ENCODE data around the gene C4orf51. TPM values are rescaled to one million over a fixed set of nuclear protein-coding genes. Genes with fewer than 3 reads are reported as not detected.
"Not testable (repeated sequence)": the region's sequence is repeated elsewhere in the genome, so short reads cannot be mapped to it uniquely, and the experiment has no call there.

The C4orf51 gene
- total RNA-seq, 2 donors from 2014 or later: not detected

DNA sequence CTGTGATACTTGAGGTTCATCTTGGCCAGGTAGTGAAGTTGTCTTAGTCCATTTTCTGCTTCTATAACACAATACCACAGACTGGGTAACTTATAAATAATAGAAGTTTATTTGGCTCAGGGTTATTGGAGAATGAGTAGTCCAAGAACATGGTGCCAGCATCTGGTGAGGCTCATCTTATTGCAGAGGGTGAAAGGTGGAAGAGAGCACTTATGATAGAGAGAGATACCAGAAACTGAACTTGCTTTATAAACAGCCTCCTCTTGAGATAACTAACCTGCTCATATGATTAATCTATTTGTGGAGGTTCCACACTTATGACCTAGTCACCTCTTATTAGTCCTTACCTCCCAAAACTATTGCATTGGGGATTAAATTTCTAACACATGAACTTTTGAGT lies 1.6 kb downstream of the C4orf51 start:
- H3K9me3 ChIP-seq (ENCODE audit: control insufficient read depth, low read length, poor library complexity, severe bottlenecking): no peaks in the 10 kb centered on the region
- peaks cover 28% of the 10 kb centered on the region for H3K27me3 Mint-ChIP-seq
- DNase-seq (no peak), ATAC-seq (no peak)
- H3K36me3 Mint-ChIP-seq (ENCODE audit: low read depth): peaks cover 2% of the 10 kb centered on the region
- H3K4me1 Mint-ChIP-seq: no peaks in the 10 kb centered on the region
- no peak overlapping the region for H3K27ac Mint-ChIP-seq
- H3K4me3 Mint-ChIP-seq: no peak overlapping the region

DNA sequence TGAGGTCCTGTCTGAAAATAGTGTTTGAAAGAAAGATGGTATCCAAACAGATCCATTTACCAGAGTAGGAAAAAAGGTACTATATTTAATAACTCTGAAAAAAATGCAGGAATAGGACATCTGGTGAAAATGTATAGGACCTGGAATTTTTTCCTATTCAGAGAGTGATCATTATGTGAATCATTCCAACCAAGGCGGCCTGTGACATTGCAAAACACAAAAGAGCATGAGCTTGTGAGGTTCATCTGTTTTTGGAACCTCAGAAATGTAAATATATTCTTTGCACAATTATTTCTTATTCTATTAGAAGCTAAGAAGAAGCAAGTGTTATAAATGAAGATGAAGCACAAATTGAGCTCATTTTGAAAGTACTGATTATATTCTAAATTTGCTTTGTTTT lies 2.0 kb downstream of the C4orf51 start:
- Mint-ChIP-seq H3K4me3 (no peak overlapping the region), H3K36me3 (ENCODE audit: low read depth) (peaks cover 2% of the 10 kb centered on the region), H3K4me1 (no peaks in the 10 kb centered on the region), H3K27ac (no peak overlapping the region), H3K27me3 (peaks cover 28% of the 10 kb centered on the region)
- no peak for ATAC-seq
- DNase-seq: no peak
- no peaks in the 10 kb centered on the region for H3K9me3 ChIP-seq (ENCODE audit: control insufficient read depth, low read length, poor library complexity, severe bottlenecking)

DNA sequence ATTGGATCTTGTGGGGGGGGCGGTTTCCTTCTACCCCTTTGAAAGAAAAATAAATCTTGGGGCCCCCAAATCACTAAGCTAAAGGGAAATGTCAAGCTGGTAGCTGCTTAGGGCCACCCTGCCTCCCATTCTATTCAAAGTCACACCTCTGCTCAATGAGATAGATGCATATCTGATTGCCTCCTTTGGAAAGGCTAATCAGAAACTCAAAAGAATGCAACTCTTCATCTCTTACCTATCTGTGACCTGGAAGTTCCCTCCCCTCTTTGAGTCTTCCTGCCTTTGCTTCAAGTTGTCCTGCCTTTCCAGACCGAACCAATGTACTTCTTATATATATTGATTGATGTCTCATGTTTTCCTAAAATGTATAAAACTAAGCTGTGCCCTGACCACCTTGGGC lies 7.0 kb downstream of the C4orf51 start:
- no peak for DNase-seq

DNA sequence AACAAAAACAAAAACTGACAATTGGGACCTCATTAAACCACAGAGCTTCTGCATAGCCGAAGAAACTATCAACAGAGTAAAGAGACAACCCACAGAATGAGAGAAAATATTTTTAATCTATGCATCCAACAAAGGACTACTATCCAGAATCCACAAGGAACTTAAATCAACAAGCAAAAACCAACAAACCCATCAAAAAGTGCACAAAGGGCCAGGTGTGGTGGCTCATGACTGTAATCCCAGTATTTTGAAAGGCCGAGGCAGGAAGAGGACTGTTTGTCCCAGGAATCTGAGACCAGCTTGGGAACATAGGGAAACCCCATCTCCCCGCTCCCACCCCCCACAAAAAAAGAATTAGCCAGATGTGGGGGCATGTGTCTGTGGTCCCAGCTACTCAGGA lies 10.7 kb downstream of the C4orf51 start:
- Mint-ChIP-seq H3K36me3 (ENCODE audit: low read depth) (peaks cover 4% of the 10 kb centered on the region), H3K27ac (no peak overlapping the region), H3K4me1 (no peaks in the 10 kb centered on the region), H3K27me3 (peaks cover 7% of the 10 kb centered on the region), H3K4me3 (no peak overlapping the region)
- H3K9me3 ChIP-seq (ENCODE audit: control insufficient read depth, low read length, poor library complexity, severe bottlenecking): no peaks in the 10 kb centered on the region
- ATAC-seq: no peak
- no peak for DNase-seq

More for the DNA sequence above, 7.0 kb downstream of the C4orf51 start:
- Mint-ChIP-seq H3K4me1 (no peaks in the 10 kb centered on the region), H3K27ac (no peak overlapping the region), H3K4me3 (no peak overlapping the region), H3K27me3 (peaks cover 14% of the 10 kb centered on the region), H3K36me3 (ENCODE audit: low read depth) (peaks cover 4% of the 10 kb centered on the region)
- no peak for ATAC-seq
- no peaks in the 10 kb centered on the region for H3K9me3 ChIP-seq (ENCODE audit: control insufficient read depth, low read length, poor library complexity, severe bottlenecking)

DNA sequence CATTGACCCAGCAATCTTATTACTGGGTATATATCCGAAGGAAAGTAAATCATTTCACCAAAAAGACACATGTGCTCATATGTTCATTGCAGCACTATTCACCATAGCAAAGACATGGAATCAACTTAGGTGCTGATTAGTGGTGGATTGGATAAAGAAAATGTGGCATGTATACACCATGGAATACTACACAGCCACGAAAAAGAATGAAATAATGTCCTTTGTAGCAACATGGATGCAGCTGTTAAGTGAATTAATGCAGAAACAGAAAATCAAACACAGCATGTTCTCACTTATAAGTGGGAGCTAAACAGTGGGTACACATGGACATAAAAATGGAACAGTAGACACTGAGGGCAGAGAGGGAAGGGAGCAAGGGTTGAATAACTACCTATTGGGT lies 11.5 kb downstream of the C4orf51 start:
- H3K4me1 Mint-ChIP-seq; H3K36me3 Mint-ChIP-seq (ENCODE audit: low read depth); DNase-seq; H3K27ac Mint-ChIP-seq; H3K9me3 ChIP-seq (ENCODE audit: control insufficient read depth, low read length, poor library complexity, severe bottlenecking); H3K4me3 Mint-ChIP-seq; H3K27me3 Mint-ChIP-seq; ATAC-seq: not testable (repeated sequence)

DNA sequence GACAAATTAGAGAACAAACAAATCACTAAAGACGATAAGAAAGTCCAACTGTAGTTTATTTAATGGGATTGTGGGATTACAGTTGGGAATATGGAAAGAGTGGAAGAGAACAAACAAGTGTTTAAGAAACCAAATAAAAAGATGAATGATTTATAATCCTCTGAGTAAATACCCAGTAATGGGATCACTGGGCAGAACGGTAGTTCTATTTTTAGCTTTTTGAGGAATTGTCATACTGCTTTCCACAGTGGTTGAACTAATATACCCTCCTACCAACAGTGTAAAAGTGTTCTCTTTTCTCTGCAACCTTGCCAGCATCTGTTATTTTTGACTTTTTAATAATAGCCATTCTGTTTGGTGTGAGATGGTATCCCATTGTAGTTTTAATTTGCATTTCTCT lies 15.0 kb downstream of the C4orf51 start:
- H3K9me3 ChIP-seq (ENCODE audit: control insufficient read depth, low read length, poor library complexity, severe bottlenecking): no peaks in the 10 kb centered on the region
- no peak overlapping the region for H3K27ac Mint-ChIP-seq
- ATAC-seq: no peak

DNA sequence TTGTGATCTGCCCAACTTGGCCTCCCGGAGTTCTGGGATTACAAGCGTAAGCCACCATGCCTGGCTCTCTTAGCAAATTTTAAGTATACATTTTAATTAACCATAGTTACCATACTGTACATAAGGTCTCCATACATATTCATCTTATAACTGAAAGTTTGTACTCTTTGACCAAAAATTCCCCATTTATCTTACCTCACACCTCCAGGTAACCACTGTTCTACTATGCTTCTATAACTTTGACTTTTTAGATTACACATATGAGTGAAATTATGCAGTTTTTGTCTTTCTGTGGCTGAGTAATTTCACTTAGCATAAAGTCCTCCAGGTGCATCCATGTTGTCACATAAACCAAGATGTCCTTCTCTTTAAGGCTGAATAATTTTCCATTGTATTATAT lies 17.4 kb downstream of the C4orf51 start:
- DNase-seq (no peak), ATAC-seq (no peak)
- no peaks in the 10 kb centered on the region for H3K9me3 ChIP-seq (ENCODE audit: control insufficient read depth, low read length, poor library complexity, severe bottlenecking)
- Mint-ChIP-seq H3K4me1 (no peaks in the 10 kb centered on the region), H3K36me3 (ENCODE audit: low read depth) (no peaks in the 10 kb centered on the region), H3K27me3 (peaks cover 16% of the 10 kb centered on the region), H3K4me3 (no peak overlapping the region), H3K27ac (no peak overlapping the region)

More for the DNA sequence above, 15.0 kb downstream of the C4orf51 start:
- Mint-ChIP-seq H3K36me3 (ENCODE audit: low read depth) (peaks cover 2% of the 10 kb centered on the region), H3K4me1 (no peaks in the 10 kb centered on the region), H3K27me3 (peaks cover 5% of the 10 kb centered on the region), H3K4me3 (no peak overlapping the region)
- no peak for DNase-seq

DNA sequence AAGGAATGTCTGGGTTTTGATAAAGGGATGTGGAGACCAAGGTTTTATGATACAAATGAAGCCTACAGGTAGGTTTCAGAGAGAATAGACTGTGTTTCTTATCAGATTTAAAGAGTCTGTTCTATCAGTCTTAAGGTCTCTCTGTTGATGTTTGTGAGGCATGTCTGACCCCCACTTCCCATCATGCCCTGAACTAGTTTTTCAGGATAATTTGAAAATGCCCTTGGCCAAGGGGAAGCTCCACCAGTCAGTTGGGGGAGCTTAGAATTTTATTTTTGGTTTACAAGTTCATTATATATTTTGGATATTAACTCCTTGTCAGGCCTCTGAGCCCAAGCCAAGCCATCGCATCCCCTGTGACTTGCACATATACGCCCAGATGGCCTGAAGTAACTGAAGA lies 18.6 kb downstream of the C4orf51 start:
- DNase-seq (no peak), ATAC-seq (no peak)
- no peak overlapping the region for H3K27ac Mint-ChIP-seq

DNA sequence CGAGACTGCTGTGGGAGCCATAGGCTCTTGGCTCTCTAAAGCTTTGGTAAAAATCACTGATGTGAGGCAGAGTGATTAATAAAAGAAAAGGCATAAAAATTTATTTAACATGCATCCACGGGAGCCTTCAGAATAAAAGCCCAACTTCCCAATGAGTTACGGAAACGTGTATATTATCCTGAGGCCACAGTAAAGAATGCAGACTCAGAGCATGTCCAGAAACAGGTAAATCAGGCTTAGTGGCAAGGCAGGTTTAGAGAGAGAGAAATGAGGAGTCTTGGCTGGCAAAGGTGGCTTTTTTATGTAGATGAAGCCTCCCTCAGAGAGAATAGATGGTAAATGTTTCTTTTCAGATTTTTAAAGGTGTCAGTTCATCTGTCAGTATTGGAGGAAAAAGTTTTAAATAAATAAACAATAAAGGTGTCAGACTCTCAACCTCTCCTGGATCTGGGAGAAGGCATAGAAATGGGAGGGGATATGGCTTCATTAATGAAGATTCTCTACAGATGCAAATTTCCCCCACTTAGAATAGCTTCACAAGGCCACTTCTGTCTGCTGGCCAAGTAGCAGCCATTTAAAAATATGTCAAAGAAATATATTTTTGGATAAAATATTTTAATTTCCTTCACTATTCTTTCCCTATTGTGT lies 24.0 kb downstream of the C4orf51 start:
- no peak for DNase-seq
- no peak overlapping the region for H3K4me3 Mint-ChIP-seq
- no peak for ATAC-seq
- no peaks in the 10 kb centered on the region for H3K9me3 ChIP-seq (ENCODE audit: control insufficient read depth, low read length, poor library complexity, severe bottlenecking)
- H3K4me1 Mint-ChIP-seq: peaks cover 5% of the 10 kb centered on the region
- no peak overlapping the region for H3K27ac Mint-ChIP-seq
- H3K27me3 Mint-ChIP-seq: peaks cover 16% of the 10 kb centered on the region
- H3K36me3 Mint-ChIP-seq (ENCODE audit: low read depth): no peaks in the 10 kb centered on the region

More for the DNA sequence above, 18.6 kb downstream of the C4orf51 start:
- Mint-ChIP-seq H3K36me3 (ENCODE audit: low read depth) (no peaks in the 10 kb centered on the region), H3K4me1 (peaks cover 5% of the 10 kb centered on the region), H3K4me3 (no peak overlapping the region), H3K27me3 (peaks cover 16% of the 10 kb centered on the region)
- no peaks in the 10 kb centered on the region for H3K9me3 ChIP-seq (ENCODE audit: control insufficient read depth, low read length, poor library complexity, severe bottlenecking)

DNA sequence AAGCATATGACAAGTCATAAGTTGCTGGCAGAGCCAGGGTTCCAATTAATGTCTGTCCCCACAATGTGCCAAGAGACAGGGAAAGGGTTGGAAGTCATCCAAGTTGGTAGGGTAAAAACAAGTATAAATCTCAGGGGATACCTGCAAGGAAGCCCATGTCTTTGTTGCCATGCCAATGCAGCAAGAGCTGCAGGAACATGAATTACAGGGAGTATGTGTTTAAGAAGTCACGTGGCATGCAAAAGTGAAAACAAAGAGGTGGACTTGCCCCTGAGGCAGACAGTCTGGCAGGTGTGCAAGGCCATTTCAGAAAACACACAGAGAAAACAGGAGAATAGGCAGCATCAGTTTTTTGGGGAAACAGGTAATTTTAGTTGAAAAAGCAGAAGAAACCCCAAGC lies 29.4 kb downstream of the C4orf51 start:
- Mint-ChIP-seq H3K4me1 (no peaks in the 10 kb centered on the region), H3K4me3 (no peak overlapping the region), H3K27me3 (no peaks in the 10 kb centered on the region), H3K36me3 (ENCODE audit: low read depth) (peaks cover under 1% of the 10 kb centered on the region), H3K27ac (no peak overlapping the region)
- ATAC-seq (no peak), DNase-seq (no peak)
- no peaks in the 10 kb centered on the region for H3K9me3 ChIP-seq (ENCODE audit: control insufficient read depth, low read length, poor library complexity, severe bottlenecking)

DNA sequence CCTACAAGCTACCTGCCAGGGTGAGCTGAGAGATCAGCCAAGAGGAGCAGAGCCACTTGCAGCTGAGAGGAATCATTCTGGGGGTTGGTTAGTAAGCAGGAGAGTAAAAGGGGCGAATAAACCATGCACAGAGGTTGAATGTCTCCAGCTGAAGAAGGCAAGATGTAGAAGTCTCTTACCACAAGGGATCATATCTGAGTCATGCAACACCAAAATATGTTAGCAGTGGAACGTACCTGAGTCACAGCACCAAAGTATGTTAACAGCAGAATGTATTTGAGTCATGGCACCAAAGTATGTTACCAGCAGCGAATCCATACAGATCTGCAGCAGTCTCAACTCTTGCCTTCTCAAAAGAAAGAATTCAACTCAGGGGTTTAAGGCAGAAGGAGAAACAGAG lies 29.9 kb downstream of the C4orf51 start:
- no peak overlapping the region for H3K4me3 Mint-ChIP-seq
- DNase-seq (no peak), ATAC-seq (no peak)
- peaks cover 2% of the 10 kb centered on the region for H3K36me3 Mint-ChIP-seq (ENCODE audit: low read depth)
- H3K4me1 Mint-ChIP-seq: no peaks in the 10 kb centered on the region
- no peak overlapping the region for H3K27ac Mint-ChIP-seq
- peaks cover 4% of the 10 kb centered on the region for H3K27me3 Mint-ChIP-seq
- no peaks in the 10 kb centered on the region for H3K9me3 ChIP-seq (ENCODE audit: control insufficient read depth, low read length, poor library complexity, severe bottlenecking)

DNA sequence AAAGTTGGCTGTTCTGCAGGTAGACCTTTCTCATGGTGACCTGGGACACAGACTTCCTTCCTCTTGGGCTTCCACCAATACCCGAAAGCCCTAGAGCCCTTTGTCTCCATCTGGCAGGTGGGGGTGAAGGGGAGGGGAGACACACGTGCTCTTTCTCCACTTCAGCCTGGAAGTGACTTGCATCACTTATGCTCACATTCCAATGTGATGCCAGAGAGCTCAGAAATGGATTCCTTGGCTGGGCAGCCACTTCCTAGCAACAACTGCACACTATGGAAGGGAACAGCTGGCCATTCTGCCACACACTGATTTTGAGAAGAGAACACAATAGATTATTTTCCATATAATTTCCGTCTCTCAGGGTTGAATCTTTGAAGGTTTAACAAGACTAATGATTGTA lies 36.3 kb downstream of the C4orf51 start:
- ATAC-seq (no peak), DNase-seq (no peak)
- H3K9me3 ChIP-seq (ENCODE audit: control insufficient read depth, low read length, poor library complexity, severe bottlenecking): no peaks in the 10 kb centered on the region
- Mint-ChIP-seq H3K4me3 (no peak overlapping the region), H3K36me3 (ENCODE audit: low read depth) (peaks cover 4% of the 10 kb centered on the region), H3K4me1 (peaks cover 7% of the 10 kb centered on the region), H3K27me3 (peaks cover 47% of the 10 kb centered on the region), H3K27ac (no peak overlapping the region)

DNA sequence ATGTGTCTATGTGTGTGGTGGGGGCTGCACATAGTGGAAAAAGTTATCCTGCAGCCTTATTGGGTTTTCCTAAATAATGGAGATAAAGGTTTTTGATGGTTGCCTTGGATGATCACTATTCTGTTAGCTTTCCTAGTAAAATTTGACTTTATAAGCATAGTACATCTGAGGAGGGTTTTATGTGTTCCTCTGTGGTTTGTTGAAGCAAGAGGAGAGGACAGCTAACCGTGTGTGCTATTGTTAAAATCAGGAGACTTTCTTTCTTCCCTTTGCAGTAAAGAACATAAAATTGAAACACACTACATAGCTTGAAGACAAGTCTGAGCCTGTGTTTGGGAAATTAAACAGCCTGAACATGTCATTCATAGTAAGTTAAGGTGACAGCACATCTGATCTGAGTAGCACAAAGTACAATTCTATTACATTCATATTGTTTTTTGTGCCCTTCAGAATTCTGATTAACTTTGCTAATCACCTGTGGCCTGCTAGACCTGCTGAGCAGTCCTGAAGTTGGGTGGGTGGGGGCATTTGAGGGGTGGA lies 36.8 kb downstream of the C4orf51 start:
- H3K4me1 Mint-ChIP-seq: peaks cover 7% of the 10 kb centered on the region
- ATAC-seq: no peak
- no peak for DNase-seq
- peaks cover 4% of the 10 kb centered on the region for H3K36me3 Mint-ChIP-seq (ENCODE audit: low read depth)
- no peak overlapping the region for H3K4me3 Mint-ChIP-seq
- no peak overlapping the region for H3K27ac Mint-ChIP-seq
- no peaks in the 10 kb centered on the region for H3K9me3 ChIP-seq (ENCODE audit: control insufficient read depth, low read length, poor library complexity, severe bottlenecking)
- peaks cover 52% of the 10 kb centered on the region for H3K27me3 Mint-ChIP-seq
